ENCODE data around the gene TMEM95. TPM values are rescaled to one million over a fixed set of nuclear protein-coding genes. Genes with fewer than 3 reads are reported as not detected.
A peak's percentile ranks its signal among the peaks of the same experiment; 100 is the strongest.

Gene TMEM95
- total and polyA plus RNA-seq, 2 of the 8 experiments (the other 6 are each of a cell fraction or from before 2014, with no cell fraction given) = not detected

DNA sequence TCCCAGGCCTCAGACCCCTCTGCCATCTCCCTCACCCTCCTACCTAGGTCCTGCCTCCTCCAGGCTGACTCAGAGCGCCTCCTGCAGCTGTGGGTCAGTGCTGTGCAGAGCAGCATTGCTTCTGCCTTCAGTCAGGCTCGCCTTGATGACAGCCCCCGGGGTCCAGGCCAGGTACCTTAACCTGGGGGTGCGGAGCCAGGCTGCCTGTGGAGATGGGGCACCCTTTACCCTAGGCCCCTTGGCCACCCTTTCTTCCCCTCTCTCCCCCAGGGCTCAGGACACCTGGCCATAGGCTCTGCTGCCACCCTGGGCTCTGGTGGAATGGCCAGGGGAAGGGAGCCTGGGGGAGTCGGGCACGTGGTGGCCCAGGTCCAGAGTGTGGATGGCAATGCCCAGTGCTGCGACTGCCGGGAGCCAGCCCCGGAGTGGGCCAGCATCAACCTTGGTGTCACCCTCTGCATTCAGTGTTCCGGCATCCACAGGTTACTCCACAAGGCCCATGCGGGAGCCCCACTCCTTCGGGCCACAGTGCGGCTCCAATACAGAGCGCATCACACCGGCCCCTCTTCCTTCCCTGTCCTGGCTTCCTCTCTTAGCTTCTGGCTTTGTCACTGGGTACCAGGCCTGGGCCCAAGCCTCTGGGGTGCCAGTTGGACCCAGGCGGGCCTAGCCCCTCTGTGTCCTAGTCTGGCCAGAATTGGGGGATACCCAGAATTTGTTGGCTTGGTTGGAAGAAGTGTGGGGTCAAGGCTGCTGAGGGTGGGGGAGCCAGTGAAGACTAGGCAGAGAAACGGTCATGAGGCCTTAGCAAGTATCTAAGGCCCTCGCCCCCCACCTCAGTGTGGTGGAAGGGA, 8.0 kb upstream of the TMEM95 start (continued):
- no peak for TF ChIP-seq CHD7 (IDR thresholded peaks at IDR 0.05; ENCODE audit: insufficient replicate concordance, low read length)
- no peak for TF ChIP-seq POLR2AphosphoS5 (IDR thresholded peaks at IDR 0.05; ENCODE audit: low read depth, low read length)
- no peak for TF ChIP-seq JUND (IDR thresholded peaks at IDR 0.05; ENCODE audit: low read length)
- peak; percentile 13 to 55; a peak in 3 of 4 replicates for TF ChIP-seq RAD21 (IDR thresholded peaks at IDR 0.05 in 1 of 2, conservative IDR thresholded peaks at IDR 0.05 in 1 of 2; ENCODE audit: low read depth in 2 of 2, low read length in 2 of 2)
- TF ChIP-seq, protein P1, sequence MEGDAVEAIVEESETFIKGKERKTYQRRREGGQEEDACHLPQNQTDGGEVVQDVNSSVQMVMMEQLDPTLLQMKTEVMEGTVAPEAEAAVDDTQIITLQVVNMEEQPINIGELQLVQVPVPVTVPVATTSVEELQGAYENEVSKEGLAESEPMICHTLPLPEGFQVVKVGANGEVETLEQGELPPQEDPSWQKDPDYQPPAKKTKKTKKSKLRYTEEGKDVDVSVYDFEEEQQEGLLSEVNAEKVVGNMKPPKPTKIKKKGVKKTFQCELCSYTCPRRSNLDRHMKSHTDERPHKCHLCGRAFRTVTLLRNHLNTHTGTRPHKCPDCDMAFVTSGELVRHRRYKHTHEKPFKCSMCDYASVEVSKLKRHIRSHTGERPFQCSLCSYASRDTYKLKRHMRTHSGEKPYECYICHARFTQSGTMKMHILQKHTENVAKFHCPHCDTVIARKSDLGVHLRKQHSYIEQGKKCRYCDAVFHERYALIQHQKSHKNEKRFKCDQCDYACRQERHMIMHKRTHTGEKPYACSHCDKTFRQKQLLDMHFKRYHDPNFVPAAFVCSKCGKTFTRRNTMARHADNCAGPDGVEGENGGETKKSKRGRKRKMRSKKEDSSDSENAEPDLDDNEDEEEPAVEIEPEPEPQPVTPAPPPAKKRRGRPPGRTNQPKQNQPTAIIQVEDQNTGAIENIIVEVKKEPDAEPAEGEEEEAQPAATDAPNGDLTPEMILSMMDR (IDR thresholded peaks at IDR 0.05; ENCODE audit: control extremely low read depth in 1 of 3, insufficient read depth in 1 of 3, low read depth in 1 of 3, low read length in 3 of 3) = peak; percentile 22 to 38 (median 28)
- TF ChIP-seq CHD2 (IDR thresholded peaks at IDR 0.05; ENCODE audit: low read length) = no peak

Data from H1 (cell line).